Epithelial cell of alveolus of lung (primary cell): ENCODE results near the gene NET1. TPM values are rescaled to one million over a fixed set of nuclear protein-coding genes. Genes with fewer than 3 reads are reported as not detected.

Source experiments
- total RNA-seq: library from RNA; depleted of rRNA; stranded (reverse); fragments of >200 nt; gene quantifications from 2 replicates; pipeline ENCODE4 v1.2.1, GENCODE V29; 2015

The NET1 gene, protein sequence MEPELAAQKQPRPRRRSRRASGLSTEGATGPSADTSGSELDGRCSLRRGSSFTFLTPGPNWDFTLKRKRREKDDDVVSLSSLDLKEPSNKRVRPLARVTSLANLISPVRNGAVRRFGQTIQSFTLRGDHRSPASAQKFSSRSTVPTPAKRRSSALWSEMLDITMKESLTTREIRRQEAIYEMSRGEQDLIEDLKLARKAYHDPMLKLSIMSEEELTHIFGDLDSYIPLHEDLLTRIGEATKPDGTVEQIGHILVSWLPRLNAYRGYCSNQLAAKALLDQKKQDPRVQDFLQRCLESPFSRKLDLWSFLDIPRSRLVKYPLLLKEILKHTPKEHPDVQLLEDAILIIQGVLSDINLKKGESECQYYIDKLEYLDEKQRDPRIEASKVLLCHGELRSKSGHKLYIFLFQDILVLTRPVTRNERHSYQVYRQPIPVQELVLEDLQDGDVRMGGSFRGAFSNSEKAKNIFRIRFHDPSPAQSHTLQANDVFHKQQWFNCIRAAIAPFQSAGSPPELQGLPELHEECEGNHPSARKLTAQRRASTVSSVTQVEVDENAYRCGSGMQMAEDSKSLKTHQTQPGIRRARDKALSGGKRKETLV
- 15.8 and 27.5 TPM in 2 replicates for total RNA-seq

DNA sequence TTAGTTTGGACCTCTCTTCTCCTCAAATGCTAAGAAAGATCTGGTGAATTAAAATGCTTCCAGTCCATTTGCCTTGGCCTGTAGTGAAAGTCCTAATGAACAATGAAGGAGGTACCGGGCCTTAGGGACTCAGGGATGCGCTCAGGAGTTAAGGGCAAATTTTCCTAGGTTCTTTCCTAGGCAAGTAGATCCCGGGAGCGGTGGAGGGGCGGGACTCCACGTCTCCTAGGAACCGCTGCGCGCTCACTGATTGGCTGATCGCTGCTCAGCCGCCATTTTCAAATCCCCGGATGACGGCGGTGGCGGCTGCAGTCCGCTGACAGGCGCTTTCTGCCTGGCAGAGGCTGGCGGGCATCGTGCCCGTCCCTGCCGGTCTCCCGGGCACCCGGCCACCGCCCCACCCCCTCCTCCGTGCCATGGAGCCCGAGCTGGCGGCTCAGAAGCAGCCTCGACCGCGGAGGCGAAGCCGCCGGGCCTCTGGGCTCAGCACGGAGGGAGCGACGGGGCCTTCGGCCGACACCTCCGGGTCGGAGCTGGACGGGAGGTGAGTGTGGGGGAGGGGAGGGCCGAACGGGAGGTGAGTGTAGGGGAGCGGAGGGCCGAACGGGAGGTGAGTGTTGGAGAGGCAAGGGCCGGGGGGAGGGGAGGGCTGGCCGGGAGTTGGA is at the start of gene NET1:
Gene NET1, plus strand, starts transcription at position 281 of the 665 bp plus-strand sequence. Its CDS starts 136 bp downstream, at position 417.

DNA sequence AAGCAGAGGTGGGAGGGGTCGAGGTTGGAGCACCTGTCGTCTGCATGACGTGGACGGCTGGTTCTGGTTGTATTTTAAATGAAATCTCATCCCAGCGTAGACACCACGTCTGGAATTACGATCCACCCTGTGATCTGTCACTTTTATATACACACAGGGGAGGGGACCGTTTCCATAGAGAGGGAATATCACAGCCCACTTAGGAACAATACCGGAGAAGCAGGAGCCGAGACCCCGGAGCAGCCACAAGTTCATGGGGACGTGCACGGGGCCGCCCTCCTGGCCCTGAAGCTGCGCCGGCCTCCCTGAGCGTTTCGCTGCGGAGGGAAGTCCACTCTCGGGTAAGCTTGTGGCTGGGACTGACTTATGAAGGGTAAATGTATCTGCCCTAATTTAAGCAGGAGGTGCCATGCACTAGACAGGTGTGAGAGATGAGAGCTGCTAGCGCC is 47.4 kb upstream of the NET1 start, which contains the start of gene UCN3:
Gene UCN3, plus strand, starts transcription at position 77 of the 449 bp plus-strand sequence. CDS start 8,755 bp downstream, outside the sequence.

DNA sequence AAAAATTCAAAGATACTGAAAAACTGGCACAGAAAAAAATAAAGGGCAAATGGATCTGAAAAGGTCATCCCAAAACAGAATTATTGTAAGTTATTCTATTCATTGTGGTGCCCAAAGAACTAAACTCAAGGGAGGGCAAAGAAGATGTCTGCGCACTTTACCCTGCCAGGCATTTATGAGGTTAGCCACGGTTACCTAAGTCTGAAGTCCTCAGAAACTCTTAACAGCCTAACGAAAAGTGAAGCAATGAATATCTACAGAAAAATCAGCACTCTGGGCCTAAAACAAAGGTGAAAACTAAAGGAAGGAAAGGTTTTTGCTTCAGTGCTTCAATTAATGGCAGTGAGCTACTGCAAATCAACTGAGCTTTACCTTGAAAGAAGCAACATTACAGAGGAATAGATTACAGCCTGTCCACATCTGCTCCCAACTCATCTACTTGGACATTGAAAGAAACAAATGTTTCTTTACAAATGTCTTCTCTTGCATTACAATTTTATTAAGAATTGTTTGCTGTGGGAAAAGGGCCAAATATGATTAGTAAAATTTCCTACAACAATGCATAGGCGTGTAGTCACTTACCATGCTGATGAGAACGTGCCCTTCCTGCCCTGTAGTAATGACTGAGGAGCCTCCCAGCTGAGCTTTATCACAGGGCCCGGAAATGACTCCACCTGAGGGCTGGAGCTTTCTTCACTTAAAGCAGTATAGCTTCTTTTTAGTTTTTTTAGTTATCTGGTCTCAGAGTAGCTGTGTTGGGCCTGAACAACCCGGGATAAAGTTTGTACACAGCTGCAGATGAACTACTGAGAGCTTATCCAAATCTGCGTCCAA is 7.9 kb upstream of the NET1 start, which contains the start of gene TUBAL3:
Gene TUBAL3, minus strand, starts transcription at position 621 of the 834 bp plus-strand sequence. Its CDS starts 36 bp downstream, at position 585.

DNA sequence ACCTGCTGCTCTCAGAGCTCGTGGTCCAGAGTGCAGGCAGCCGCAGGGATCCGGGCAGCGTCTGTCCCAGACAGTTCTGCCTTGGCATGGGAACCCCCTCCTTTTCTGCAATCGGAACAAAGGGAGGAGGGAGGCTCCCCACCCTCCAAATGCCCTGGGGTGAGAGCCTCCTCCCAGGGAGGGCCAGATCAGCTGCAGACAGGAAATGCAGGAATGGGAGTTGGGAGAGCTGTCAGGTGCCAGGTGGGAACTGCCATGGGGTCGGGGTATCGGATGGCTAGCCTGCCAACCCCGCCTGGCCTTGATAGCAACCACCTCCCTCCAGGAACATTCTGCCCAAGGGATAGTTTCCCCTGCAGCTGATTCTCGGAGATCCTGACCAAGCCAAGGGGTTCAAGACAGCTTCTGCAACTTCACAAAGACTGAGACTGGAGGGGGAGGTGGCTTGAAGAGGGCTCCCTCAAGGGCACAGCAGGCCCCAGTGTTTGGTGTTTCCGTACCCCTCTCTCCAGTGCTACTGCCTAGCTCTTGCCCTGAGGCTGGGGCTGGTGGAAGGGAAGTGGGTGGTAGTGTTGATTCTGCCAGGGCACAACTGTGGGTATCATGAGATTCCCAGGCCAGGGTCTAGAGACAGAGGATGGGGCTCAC is 87.3 kb downstream of the NET1 start, which contains the start of gene CALML5:
Gene CALML5, minus strand, starts transcription at position 78 of the 648 bp plus-strand sequence. CDS start 132 bp downstream, outside the sequence.

Other genes with a start within 250 kb of the NET1 start
- gene AKR1C8, start 227.4 kb upstream of the NET1 start, total RNA-seq, result not detected in 2 replicates
- gene AKR1C4, start 215.7 kb upstream of the NET1 start, total RNA-seq, result not detected in 2 replicates
- not detected in 2 replicates for gene UCN3, start 47.6 kb upstream of the NET1 start, total RNA-seq
- gene TUBAL3, start 7.7 kb upstream of the NET1 start, total RNA-seq, result under 0.01 TPM in 1 of 2 replicates, not detected in the other
- not detected in 2 replicates for gene CALML5, start 87.0 kb downstream of the NET1 start, total RNA-seq
- gene CALML3, start 112.4 kb downstream of the NET1 start, total RNA-seq, result not detected in 2 replicates